GM18519 (cell line): ENCODE results near the gene RAB44.

ENCODE experiments used
- ATAC-seq: cut with Tn5 transposase; IDR thresholded peaks from one replicate; pipeline ENCODE4 v1.9.1; 2021; ENCODE audit warnings: mild to moderate bottlenecking, moderate library complexity; ENCODE audit not compliant: unreplicated experiment, low FRiP score

RAB44 gene

GRCh38 chr6:36685926-36686667 lies 11.5 kb upstream of the RAB44 start:
- no peak for ATAC-seq

- no peak for ATAC-seq
Observed at GRCh38 chr6:36686668-36687513, 10.7 kb upstream of the RAB44 start.

DNA sequence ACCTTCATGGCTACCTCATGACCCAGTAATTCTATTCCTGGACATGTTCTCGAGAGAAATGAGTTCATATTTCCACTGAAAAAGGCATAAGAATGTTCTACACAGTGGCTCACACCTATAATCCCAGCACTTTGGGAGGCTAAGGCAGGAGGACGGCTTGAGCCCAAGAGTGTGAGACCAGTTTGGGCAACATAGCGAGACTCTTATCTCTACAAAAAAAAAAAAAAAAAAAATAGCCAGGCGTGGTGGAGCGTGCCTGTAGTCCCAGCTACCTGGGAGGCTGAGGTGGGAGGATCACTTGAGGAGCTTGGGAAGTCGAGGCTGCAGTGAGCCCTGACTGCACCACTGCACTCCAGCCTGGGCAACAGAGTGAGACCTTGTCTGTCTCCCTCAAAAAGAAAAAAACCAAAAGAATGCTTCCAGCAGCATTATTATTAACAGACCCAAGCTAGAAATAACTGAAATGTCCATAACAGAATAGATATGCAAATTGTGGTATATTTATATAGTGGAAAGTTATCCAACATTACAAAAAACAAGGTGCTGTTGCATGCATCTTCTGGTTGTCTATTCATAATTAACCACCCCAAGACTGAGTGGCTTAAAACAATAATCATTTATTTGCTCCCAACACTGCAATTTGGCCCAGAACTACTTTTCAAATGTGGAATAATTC lies 9.4 kb upstream of the RAB44 start:
- ATAC-seq, result no peak

DNA sequence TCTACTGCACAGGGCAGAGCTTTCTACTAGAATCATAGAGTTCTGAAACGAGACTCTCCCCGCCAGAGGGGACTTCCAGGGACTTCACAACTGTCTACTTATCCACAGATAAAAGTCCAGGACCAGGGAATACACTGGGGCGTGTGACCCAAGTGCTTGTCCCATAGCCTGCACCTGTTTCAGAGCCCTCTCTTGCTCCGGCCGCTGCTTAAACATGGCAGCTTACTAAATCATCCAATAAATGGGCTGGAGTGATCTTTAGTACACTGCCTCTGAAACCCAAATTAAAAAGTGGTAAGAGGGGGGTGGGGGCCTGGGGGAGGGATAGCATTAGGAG lies 8.9 kb upstream of the RAB44 start:
- no peak for ATAC-seq

- ATAC-seq, result no peak
Observed at GRCh38 chr6:36691011-36691410, 6.6 kb upstream of the RAB44 start.

DNA sequence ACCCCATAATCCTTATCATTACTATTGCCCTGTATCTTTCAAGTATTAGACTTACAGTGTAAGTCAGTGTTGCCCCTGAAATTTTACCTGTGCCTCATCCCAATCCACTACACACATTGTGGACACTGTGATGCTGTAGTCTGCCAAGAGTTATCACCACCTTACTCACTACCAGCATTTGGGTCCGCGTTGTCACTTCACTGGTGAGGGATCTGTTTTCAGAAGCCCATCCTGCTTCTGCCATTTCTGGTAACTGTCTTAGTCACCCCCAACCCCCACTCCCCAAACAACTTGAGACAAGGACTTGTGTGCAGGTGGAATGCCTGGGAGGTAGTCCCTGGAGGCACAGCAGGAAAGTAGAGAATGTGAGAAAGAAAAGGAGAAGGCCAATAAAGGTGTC lies 6.0 kb upstream of the RAB44 start:
- no peak for ATAC-seq

GRCh38 chr6:36692220-36692619 lies 5.4 kb upstream of the RAB44 start:
- no peak for ATAC-seq

GRCh38 chr6:36692861-36693702 lies 4.5 kb upstream of the RAB44 start:
- no peak for ATAC-seq

- ATAC-seq, result no peak
Observed at GRCh38 chr6:36694616-36695015, 3.0 kb upstream of the RAB44 start.

DNA sequence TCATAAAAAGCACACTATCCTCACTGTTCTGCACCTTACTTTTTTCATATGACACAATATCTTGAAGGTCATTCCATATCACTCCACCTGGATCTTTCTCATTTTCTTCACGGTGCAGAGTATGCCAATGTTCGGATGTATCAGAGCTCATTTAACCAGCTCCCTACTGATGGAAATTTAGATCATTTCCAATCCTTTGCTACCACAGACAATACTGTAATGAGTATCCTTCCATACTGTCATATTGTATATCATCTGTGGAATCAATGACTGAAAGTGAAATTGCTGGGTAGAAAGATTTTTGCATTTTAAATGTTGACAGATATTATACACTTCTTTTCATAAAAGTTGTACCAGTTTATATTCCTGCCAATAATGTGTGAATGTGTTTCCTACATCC lies 2.2 kb upstream of the RAB44 start:
- no peak for ATAC-seq

DNA sequence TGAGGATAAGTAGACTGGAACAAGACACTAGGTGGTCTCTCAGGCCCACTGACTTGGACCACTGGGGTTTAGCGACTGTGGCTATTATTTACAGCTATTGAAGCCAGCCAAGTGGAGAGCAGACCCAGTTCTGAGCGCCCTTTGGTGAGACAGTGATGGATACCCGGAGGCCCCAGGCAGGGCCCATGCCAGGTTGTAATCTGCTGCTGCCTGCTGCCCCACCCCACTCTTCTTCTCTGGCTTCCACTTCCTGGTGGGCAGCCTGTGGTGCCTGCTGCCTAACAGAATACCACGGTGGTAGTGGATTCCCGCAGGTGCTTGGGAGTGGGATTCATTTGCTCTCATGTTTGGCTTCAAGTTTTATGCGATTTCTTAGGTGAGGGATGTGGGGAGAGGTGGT lies 570 bp downstream of the RAB44 start:
- no peak for ATAC-seq

DNA sequence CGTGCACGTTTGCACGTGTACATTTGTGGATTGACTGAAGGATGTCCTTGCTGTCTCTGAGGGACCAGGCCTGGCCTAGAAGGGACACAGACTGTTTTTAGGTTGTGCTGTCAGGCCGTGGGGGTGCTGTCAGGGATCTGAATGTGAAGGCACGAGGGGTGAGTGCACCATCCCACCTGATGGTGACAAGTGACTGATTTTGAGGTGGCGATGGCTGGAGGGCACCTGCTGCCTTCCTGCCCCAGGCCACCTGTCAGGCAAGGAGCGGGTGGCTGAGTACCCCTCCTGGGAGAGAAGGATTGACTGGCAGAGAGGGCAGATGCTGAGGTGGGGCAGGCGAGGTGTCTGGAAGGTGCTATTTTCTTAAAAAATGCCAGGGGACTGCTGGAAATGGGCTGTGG lies 1.2 kb downstream of the RAB44 start:
- ATAC-seq, result no peak

- no peak for ATAC-seq
Observed at GRCh38 chr6:36699348-36699747, 1.7 kb downstream of the RAB44 start.

- no peak for ATAC-seq
Observed at GRCh38 chr6:36700071-36700812, 2.6 kb downstream of the RAB44 start.

- no peak for ATAC-seq
Observed at GRCh38 chr6:36700831-36701230, 3.2 kb downstream of the RAB44 start.

GRCh38 chr6:36701401-36701991 lies 3.9 kb downstream of the RAB44 start:
- ATAC-seq, result no peak

- no peak for ATAC-seq
Observed at GRCh38 chr6:36702656-36703055, 5.0 kb downstream of the RAB44 start.

DNA sequence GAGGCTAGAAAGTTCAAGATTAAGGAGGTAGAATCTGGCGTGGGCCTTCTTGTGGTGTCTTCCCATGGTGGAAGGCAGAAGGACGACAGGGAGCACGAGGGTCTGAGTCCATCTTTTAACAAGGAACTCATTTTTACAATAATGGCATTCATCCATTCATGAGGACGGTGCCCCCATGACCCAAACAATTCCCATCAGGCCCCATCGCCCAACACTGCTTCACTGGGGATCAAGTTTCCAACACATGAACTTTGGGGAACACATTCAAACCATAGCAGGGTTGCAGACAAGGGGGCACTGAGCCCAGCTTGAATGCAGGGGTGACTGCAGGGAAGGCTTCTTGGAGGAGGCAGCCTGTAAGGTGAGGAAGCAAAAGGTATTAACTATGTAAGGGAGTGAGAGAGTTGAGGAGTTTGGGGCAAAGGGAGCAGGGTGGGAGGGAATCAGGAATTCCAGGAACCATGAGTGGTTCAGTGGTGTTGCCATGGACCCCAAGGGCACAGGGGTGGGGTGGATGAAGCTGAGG lies 5.5 kb downstream of the RAB44 start:
- ATAC-seq, result no peak

DNA sequence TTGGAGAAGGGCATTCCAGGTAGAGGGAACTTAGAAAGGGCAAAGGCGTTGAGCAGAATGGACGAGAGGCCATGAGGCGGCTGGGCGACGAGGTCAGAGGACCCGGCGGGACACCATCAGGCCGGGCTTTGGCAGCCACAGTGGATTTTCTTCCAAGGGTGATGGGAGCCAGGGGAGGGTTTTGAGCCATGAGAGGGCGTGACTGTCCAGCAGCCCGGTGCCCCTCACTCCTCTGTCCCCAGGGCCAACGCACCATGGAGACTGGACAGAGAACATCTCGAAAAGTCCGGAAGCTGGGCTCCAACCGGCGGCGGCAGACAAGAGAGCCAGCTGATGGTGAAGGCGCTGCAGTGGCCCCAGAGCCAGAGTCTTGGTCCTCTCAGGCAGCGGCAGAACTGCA lies 6.4 kb downstream of the RAB44 start:
- ATAC-seq, result no peak
